HG03457 (cell line): ENCODE data around the gene ATP6V1E1.
"Not testable (repeated sequence)": the region's sequence is repeated elsewhere in the genome, so short reads cannot be mapped to it uniquely, and the experiment has no call there.

Experiments used
- ATAC-seq: cut with Tn5 transposase; IDR thresholded peaks from one replicate; pipeline ENCODE4 v1.9.1; 2021; ENCODE audit warnings: moderate number of reproducible peaks; ENCODE audit not compliant: unreplicated experiment

Gene ATP6V1E1

DNA sequence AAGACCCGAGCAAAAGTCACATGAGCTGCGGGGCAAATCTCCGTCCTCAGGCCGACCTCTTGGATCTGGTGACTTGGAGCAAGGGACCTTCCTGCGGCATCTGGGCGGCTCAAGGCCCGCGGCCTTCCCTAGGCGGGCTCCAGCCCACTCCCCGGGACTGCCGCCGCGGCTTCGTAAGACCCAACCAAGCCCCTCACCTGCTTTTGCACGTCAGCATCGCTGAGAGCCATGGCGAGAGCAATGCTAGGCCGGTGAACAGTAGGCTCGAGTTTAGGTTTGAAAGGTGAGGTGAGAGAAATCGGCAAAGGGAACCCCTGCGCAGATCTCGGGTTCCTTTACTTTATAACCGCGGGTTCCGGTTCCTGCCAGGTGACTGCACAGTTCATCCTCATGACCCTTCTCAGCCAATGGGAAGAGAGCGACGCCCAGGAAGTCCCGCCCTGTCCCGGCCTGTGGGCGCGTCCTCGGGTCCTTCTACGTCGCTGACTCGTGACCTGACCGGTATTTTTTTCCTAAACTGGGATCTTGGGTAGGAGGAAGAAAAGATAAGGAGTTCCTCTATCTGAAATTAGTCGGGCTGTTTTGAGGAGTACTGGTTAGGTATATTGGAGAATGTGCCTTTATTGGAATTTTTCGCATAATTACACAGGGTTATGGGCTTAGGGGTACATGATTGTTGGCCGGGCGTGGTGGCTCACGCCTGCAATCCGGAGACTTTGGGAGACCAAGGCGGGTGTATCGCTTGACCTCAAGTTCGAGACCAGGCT, at the start of gene ATP6V1E1:
Gene ATP6V1E1 (minus strand): TSS at position 344 of the 767 bp plus-strand sequence. CDS start 114 bp downstream, at position 230.
- peak; percentile 96 for ATAC-seq

DNA sequence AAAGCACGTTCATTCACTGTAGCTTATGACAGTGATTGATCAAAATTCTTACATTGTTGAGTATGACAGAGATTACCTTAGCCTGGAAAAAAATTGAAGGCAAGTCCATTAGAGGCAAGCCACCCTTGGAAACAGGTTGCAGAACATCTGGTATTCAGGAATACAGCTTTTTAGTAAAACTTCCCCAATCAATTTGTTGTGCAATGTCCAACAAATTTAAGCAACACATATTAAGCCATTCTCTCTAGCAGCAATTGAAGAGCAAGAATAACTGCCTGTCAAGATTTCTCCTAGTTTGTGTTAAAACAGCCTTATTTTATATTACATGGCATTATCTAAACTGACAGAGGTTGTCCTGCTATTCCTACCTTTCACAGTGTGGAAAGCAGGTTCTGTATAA, 47.0 kb upstream of the ATP6V1E1 start:
- ATAC-seq = no peak

DNA sequence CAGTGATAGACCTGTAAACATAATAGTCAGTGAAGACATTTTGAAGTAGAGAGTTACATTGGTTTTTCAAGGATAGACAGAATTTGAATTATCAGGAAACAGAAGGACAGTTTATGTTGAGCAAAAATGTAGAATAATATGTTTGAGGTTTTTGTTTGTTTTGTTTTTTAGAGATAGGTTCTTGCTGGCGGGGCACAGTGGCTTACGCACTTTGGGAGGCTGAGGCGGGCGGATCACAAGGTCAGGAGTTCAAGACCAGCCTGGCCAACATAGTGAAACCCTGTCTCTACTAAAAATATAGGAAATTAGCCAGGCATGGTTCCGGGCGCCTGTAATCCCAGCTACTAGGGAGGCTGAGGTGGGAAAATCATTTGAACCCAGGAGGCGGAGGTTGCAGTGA, 45.6 kb upstream of the ATP6V1E1 start:
- ATAC-seq = no peak

DNA sequence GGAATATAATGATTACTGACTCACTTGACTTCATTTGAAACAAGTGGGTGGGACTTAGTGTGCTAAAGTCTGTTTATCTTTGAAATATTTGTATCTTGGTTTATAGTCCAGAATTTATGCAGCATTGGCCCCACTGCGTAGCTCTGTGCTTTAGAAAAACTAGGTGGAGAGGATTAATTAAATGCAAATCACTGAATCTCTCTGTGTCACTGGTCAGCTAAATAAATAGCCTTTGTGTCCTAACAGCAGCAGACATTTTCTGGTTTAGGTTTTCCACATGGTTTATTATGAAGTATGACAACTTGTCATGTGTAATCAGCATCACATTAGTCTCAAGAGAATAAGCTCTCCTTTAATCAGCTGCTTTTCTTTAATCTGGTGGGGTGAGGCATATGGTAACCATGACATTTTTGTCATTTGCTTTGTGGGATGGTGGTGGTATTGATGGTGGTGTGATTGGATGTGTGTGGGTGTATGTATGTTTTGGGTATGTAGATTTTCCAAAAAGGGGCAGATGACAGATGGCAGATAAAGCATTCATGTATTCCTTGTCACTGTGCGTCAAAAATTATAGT, 44.0 kb upstream of the ATP6V1E1 start:
- no peak for ATAC-seq

DNA sequence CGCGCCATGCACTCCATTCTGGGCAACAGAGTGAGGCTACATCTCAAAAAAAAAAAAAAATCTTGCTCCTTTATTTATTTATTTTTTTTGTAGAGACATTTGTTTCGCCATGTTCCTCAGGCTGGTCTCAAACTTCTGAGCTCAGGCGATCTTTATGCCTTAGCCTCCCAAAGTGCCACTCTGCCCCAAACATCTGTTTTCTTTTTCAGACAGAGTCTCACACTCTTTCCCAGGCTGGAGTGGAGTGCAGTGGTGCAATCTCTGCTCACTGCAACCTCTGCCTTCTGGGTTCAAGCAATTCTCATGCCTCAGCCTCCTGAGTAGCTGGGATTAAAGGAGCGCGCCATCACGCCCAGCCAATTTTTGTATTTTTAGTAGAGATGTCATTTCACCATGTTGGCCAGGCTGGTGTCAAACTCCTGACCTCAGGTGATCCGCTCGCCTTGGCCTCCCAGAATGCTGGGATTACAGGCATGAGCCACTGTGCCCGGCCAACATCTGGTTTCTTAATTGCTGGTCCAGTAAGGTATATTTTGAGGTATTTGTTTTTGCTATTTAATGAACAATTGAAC, 43.1 kb upstream of the ATP6V1E1 start:
- ATAC-seq = not testable (repeated sequence)

DNA sequence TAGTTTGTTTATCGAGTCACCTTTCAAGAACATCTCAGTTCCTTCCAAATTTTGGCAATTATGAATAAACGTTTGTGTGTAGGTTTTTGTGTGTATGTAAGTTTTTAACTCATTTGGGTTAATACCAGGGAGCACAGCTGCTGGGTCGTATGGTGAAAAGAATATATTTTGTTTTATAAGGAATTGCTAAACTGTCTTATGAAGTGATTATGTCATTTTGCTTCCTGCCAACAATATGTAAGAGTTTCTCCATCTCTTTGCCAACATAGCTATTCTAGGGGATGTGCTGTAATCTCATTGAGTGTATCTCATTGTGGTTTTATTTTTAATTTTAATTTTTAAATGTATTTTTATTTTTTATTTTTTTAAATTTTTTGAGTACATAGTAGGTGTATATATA, 37.3 kb upstream of the ATP6V1E1 start:
- ATAC-seq = no peak

DNA sequence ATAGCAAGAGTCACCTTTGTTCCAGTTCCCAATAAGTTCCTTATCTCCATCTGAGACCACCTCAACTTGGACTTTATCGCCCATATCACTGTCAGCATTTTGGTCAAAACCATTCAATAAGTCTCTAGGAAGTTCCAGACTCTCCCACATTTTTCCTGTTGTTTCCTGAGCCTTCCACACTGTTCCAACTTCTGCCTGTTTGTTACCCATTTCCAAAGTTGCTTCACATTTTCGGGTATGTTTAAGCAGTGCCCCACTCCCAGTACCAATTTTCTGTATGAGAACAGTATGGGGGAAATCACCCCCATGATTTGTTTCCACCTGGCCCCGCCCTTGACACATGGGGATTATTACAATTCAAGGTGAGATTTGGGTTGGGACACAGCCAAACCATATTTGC, 36.7 kb upstream of the ATP6V1E1 start:
- no peak for ATAC-seq

DNA sequence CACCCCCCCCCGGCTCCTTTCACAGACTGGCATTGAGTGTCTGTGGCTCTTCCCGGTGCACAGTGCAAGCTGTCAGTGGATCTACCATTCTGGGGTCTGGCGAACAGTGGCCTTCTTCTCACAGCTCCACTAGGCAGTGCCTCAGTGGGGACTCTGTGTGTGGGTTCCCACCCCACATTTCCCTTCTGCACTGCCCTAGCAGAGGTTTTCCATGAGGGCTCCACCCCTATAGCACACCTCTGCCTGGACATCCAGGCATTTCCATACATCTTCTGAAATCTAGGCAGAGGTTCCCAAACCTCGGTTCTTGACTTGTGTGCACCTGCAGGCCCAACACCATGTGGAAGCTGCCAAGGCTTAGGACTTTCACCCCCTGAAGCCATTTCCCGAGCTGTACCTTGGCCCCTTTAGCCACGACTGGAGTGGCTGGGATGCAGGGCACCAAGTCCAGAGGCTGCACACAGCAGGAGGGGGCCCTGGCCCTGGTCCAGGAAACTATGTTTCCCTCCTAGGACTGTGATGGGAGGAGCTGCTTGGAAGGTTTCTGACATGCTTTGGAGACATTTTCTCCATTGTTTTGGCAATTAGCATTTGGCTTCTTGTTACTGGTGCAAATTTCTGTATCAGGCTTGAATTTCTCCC, 36.0 kb upstream of the ATP6V1E1 start:
- no peak for ATAC-seq

DNA sequence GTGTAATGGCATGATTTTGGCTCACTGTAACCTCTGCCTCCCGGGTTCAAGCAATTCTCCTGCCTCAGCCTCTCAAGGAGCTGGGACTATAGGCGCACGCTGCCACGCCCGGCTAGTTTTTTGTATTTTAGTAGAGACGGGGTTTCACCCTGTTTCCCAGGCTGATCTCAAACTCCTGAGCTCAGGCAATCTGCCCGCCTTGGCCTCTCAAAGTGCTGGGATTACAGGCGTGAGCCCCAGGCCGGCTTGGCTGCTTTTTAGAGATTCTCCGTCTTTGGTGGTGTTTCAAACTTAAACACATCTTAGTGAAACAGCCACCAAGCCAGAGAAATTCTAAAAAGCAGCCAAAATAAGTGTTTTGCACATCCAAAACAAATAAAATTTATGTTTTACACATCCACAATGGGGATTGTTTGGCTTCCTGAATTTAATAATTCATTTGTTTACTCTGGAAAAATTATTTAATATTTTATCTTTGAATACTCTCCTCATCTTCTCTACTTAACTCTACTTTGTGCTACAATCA, 28.4 kb upstream of the ATP6V1E1 start:
- ATAC-seq = no peak

DNA sequence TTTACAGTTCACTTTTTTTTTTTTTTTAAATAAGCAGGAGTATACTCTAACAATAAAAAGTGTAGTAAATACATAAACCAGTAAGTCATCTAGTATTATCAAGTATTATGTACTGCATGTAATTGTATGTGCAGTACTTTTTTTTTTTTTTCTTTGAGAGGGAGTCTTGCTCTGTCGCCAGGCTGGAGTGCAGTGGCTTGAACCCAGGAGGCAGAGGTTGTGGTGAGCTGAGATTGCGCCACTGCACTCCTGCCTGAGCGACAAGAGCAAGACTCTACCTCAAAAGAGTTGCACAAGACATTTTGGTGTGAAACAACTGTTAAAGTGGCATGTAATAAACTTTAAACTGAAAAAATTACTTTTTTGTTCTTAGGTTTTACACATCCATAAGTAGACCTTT, 26.7 kb upstream of the ATP6V1E1 start:
- ATAC-seq = no peak

DNA sequence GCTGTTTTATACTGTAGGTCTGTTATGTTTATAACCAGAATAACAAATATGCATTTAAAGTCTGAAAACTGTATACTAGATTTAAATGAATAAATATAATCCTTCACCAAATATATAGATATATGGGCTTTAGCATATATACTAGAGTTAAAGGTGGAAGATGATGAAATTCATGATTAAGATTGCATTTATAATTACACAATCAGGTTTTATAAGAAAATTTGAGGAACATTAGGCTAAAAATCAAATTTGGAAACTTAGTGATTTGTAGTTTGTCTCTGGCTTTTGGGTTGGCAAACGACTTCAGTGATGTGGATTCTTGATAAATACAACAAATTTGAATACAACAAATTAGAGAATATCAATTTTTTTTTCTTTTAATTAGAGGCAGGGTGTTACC, 20.0 kb upstream of the ATP6V1E1 start:
- no peak for ATAC-seq

DNA sequence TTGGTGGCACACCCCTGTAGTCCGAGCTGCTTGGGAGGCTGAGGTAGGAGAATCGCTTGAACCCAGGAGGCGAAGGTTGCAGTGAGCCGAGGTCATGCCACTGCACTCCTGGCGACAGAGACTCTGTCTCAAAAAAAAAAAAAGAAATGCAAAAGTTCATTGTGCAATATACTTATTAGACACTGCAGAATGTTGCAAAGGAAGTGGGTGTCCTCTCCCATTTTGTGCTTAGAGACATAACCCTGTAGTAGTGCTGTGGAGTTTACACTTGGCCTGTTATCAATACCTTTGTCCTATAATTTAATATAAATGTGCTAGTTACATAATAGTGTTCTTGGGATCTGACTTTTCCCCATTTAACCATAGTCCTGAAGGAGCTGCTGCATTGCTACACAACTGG, 19.4 kb upstream of the ATP6V1E1 start:
- no peak for ATAC-seq

DNA sequence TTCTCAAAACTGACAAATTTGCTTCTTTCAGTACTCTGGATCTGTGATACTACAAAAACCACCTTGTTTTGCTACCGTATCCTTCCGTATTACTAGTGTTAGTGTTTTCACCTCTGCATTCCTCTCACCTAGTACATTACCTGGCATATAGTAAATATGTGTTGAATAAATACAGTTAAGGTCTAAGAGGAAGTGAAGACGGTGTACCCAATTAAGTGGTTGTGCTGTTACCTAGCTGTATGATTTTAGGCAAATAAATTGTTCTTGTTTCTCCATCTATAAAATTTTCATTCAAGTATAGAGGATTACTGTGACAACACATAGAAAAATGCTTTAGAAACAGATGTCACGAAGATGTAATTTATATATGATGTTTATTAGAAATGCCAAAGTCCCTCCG, 18.9 kb upstream of the ATP6V1E1 start:
- no peak for ATAC-seq

DNA sequence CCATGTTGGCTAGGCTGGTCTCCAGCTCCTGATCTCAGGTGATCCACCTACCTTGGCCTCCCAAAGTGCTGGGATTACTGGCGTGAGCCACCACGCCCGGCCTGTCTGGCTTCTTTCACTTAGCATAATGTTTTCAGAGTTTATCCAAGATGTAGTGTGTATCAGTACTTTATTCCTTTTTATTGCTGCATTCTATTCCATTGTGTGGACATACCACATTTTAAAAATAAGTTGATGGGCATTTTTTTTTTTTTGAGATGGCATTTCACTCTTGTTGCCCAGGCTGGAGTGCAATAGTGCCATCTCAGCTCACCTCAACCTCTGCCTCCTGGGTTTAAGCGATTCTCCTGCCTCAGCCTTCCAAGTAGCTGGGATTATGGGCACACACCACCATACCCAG, 13.8 kb upstream of the ATP6V1E1 start:
- not testable (repeated sequence) for ATAC-seq

DNA sequence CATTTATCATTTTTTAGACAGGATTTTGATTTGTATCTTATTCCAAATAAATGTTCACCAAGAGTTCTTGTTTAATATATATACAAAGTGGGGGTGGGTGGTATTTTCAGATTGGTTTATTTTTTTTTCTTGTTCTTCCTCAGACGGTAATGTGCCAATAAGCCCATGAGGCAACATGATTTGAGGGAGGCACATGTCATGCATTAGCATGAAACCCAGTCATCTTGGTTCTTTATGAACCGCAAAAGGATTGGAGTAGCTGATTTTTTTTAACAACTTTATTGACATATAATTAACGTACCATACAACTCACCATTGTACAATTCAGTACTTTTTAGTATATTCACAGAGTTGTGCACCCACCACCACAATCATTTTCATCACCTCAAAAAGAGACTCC, 12.7 kb upstream of the ATP6V1E1 start:
- ATAC-seq = no peak

DNA sequence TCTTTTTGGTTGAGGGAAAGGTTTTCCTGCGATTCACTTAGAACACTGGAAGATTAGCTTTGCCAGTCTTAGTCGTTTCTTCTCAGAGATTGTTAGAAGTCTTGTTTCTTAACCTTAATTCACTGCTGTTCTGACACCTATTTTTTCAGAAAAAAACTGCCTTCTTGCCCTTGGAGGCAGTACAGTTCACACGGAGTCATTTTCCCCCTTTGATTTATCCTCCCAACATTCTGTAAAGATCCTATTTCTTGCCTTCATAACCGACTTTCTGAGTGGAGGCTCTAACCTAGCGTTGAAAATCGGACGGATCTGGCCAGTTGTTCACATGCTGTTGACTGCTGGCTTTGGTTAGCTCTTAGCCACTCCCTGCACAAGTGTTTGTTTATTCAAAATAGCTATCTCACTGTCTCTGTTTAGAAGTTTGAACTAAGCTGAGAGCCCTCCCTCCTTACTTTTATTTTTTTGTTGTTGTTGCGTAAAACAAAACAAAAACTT, 10.7 kb upstream of the ATP6V1E1 start:
- ATAC-seq = no peak

DNA sequence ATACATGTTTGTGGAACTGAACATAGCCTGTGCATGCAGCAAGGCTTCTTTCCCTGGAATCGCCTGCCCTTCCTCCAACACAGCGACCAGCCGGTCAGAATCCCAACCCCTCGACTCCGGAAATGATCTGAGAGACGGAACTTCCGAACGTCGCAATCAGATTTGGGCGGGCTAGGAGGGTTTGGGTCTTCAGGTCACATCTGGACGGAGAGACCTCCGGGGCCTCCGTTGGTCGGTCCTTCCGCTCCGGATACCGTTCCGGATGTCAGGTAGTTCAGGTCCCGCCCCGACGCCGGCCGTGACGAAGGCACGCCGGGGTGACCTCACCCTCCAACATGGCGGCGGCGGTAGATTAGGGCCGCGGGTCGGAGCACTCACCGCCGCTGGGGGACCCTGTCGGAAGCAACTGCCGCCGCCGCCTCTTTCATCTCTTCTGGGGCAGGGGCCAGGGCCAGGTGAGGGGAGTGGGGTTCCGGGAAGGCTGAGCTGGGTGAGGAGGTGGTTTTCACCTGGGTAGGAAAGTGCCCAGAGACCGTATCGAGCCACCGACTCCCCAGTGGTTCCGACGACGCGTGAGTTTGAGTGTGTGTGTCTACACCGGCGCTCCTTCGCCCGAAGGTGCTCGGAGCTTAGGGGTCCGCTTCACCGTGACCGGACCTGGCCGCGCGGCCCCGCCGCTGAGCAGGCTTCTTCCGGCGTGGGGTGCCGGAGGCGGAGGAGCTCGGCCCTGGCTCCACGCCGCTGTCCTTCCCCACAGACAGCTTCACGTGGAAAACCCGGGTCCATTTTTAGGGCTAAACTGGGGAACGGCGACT, 10.1 kb upstream of the ATP6V1E1 start, which contains the start of gene BCL2L13:
Gene BCL2L13 (plus strand): TSS at position 326 of the 815 bp plus-strand sequence. CDS start 16,955 bp downstream, outside the sequence.
- ATAC-seq = peak; percentile 81

DNA sequence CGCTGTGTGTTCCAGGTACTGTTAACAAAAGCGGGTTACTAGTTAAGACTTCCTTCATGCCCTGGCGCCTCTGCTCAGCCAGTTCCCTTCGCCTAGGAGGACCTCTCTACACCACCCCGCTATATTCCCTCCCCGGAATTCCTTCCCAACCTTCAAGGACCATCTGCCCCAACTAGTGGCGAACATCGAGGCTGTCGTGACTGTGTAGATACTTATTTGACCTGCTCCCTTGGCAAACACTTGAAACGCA, 9.6 kb upstream of the ATP6V1E1 start:
- peak; percentile 3 for ATAC-seq

DNA sequence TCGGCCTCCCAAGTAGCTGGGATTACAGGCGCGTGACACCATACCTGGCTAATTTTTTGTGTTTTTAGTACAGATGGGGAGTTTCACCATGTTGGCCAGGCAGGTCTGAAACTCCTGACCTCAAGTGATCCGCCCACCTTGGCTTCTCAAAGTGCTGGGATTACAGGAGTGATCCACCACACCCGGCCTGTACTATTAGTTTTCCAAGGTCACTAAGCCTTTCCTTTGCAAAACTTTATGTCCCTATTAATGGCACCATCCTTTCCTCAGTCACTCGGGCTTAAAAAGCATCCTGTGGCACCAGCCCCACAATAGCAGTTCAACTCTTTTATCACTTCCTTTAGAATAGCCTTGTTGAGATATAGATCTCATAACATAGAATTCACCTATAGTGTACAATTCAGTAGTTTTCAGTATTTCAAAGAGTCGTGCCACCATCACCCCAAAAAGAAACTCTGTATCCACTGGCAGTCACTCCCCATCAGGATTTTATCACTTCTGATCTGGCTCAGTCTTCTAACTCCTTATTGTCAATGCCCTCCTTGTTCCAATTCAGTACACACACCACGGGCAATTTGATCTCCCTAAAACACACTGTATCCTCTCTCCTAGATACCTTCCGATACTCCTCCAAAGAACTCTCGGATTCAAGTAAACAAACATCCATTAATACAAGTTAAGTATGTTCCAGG, 9.1 kb upstream of the ATP6V1E1 start:
- ATAC-seq = no peak

DNA sequence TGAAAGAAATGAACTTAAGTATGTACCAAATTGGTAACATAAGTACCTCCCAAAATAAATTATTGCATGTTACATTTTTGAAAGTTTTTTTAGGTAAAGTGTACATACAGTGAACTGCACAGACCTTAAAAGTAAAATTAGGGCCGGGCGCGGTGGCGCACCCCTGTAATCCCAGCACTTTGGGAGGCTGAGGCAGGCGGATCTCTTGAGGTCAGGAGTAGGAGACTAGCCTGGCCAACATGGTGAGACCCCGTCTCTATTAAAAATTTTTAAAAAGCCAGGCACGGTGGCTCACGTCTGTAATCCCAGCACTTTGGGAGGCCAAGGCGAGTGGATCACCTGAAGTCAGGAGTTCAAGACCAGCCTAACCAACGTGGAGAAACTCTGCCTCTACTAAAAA, 8.3 kb upstream of the ATP6V1E1 start:
- not testable (repeated sequence) for ATAC-seq
